HCT116 (cell line): ENCODE data around the gene TSPAN16.

Source experiments
- ATF3 ChIP-seq: IDR thresholded peaks from 2 replicates; pipeline ENCODE4 v1.6.1; 2012
- CEBPB ChIP-seq: IDR thresholded peaks from 2 replicates; pipeline ENCODE4 v1.6.1; 2012; ENCODE audit warnings: low read depth
- CTCF ChIP-seq, 3 experiments: fragments of 200-600 bp in 1 of 3; sonication (generic) in 1 of 3; IDR thresholded peaks in 2 of 3; conservative IDR thresholded peaks in 1 of 3; 2 replicates each; pipeline ENCODE4 v1.5.1; 2012 to 2017; ENCODE audit warnings: low read depth in 2 of 3, low read length in 2 of 3, antibody characterized with exemption in 1 of 3, borderline replicate concordance in 1 of 3, control low read depth in 1 of 3, mild to moderate bottlenecking in 1 of 3, mixed read lengths in 1 of 3, mixed run types in 1 of 3, moderate library complexity in 1 of 3; ENCODE audit not compliant: insufficient read depth in 1 of 3
- ELF1 ChIP-seq: IDR thresholded peaks from 2 replicates; pipeline ENCODE4 v1.6.1; 2012; ENCODE audit warnings: low read depth, borderline replicate concordance
- EZH2 ChIP-seq: fragments of 200-600 bp; sonication (generic); IDR thresholded peaks from 2 replicates; pipeline ENCODE4 v1.6.1; 2017; ENCODE audit warnings: antibody characterized with exemption, mixed run types
- MAX ChIP-seq: IDR thresholded peaks from 2 replicates; pipeline ENCODE4 v1.6.1; 2012
- POLR2A ChIP-seq: IDR thresholded peaks from 2 replicates; pipeline ENCODE4 v1.7.0; 2011; ENCODE audit warnings: borderline replicate concordance; ENCODE audit not compliant: insufficient read depth, insufficient read length; ENCODE audit errors: extremely low read depth
- POLR2AphosphoS5 ChIP-seq: IDR thresholded peaks from 2 replicates; pipeline ENCODE4 v1.6.1; 2011; ENCODE audit warnings: mild to moderate bottlenecking, low read depth, low read length, moderate library complexity
- RAD21 ChIP-seq: IDR thresholded peaks from 2 replicates; pipeline ENCODE4 v1.6.1; 2012; ENCODE audit warnings: low read depth, mild to moderate bottlenecking
- SRF ChIP-seq: IDR thresholded peaks from 2 replicates; pipeline ENCODE4 v1.6.1; 2012; ENCODE audit warnings: low read depth
- TCF7L2 ChIP-seq: IDR thresholded peaks from 2 replicates; pipeline ENCODE4 v1.7.0; 2011; ENCODE audit warnings: borderline replicate concordance, inconsistent platforms; ENCODE audit not compliant: insufficient read depth, insufficient read length; ENCODE audit errors: extremely low read depth
- YY1 ChIP-seq: IDR thresholded peaks from 2 replicates; pipeline ENCODE4 v1.6.1; 2011; ENCODE audit warnings: low read length, low read depth, moderate library complexity, mild to moderate bottlenecking; ENCODE audit not compliant: insufficient replicate concordance; ENCODE audit errors: extremely low read depth
- ZFX ChIP-seq: fragments of 450-650 bp; IDR thresholded peaks from 2 replicates; pipeline ENCODE4 v1.6.1; 2017
- ZNF274 ChIP-seq: fragments of 200-500 bp; sonication (Bioruptor generic); IDR thresholded peaks from 2 replicates; pipeline ENCODE4 v1.6.1; 2014; ENCODE audit warnings: mild to moderate bottlenecking, low read depth, low read length, inconsistent platforms

DNA sequence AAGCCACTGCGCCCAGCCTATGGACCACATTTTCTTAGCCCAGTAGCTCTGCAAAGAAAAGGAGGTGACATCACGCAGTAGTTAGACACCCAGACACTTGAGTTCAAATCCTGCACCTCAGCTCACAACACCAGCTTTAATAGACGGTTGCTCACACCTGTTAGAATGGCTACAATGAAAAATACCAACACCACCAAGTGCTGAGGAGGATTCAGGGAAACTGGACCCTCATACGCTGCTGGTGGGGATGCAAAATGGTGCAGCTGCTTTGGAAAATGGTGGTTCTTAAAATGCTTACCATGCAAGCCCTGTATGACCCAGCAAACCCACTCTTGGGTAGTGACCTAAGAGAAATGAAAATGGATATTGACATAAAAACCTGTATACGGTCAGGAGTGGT lies 22.0 kb upstream of the TSPAN16 start:
- TF ChIP-seq CTCF (IDR thresholded peaks at IDR 0.05 in 2 of 3, conservative IDR thresholded peaks at IDR 0.05 in 1 of 3; ENCODE audit: borderline replicate concordance in 1 of 3, insufficient read depth in 1 of 3, low read depth in 2 of 3, low read length in 2 of 3), result no peak
- TF ChIP-seq ELF1, result no peak
- no peak for TF ChIP-seq ATF3
- TF ChIP-seq ZNF274, result no peak
- no peak for TF ChIP-seq EZH2
- no peak for TF ChIP-seq POLR2A
- TF ChIP-seq ZFX, result no peak
- TF ChIP-seq SRF, result no peak
- no peak for TF ChIP-seq TCF7L2
- TF ChIP-seq RAD21, result no peak
- TF ChIP-seq POLR2AphosphoS5, result no peak
- TF ChIP-seq CEBPB, result no peak
- TF ChIP-seq YY1, result no peak
- TF ChIP-seq MAX, result no peak
